Eye (tissue), 1 donor: ENCODE measurements around the gene ZC3HAV1.
A peak's percentile ranks its signal among the peaks of the same experiment; 100 is the strongest.
"Not testable (repeated sequence)": the region's sequence is repeated elsewhere in the genome, so short reads cannot be mapped to it uniquely, and the experiment has no call there.

ENCODE experiments used
- DNase-seq: peaks from one replicate; pipeline ENCODE4 v3.0.0-alpha.2; 2015

Gene ZC3HAV1

GRCh38 chr7:139109188-139109982 lies at the start of gene ZC3HAV1:
ZC3HAV1 (minus strand) TSS chr7:139109720; CDS start chr7:139109331, 389 bp downstream.
- DNase-seq, result peak; percentile 86

GRCh38 chr7:139153832-139154231 lies 44.3 kb upstream of the ZC3HAV1 start:
- no peak for DNase-seq

GRCh38 chr7:139152149-139152548 lies 42.6 kb upstream of the ZC3HAV1 start:
- no peak for DNase-seq

GRCh38 chr7:139139150-139139549 lies 29.6 kb upstream of the ZC3HAV1 start:
- no peak for DNase-seq

- peak; percentile 96 for DNase-seq
Measured at GRCh38 chr7:139133335-139134139, 24.0 kb upstream of the ZC3HAV1 start.

- DNase-seq, result no peak
Measured at GRCh38 chr7:139132887-139133286, 23.4 kb upstream of the ZC3HAV1 start.

GRCh38 chr7:139131601-139132041 lies 22.1 kb upstream of the ZC3HAV1 start:
- DNase-seq, result no peak

- not testable (repeated sequence) for DNase-seq
Measured at GRCh38 chr7:139129814-139130213, 20.3 kb upstream of the ZC3HAV1 start.

- no peak for DNase-seq
Measured at GRCh38 chr7:139127648-139128047, 18.1 kb upstream of the ZC3HAV1 start.

GRCh38 chr7:139125657-139126056 lies 16.1 kb upstream of the ZC3HAV1 start:
- no peak for DNase-seq

- DNase-seq, result not testable (repeated sequence)
Measured at GRCh38 chr7:139124995-139125394, 15.5 kb upstream of the ZC3HAV1 start.

- no peak for DNase-seq
Measured at GRCh38 chr7:139124084-139124914, 14.8 kb upstream of the ZC3HAV1 start.

- DNase-seq, result no peak
Measured at GRCh38 chr7:139119486-139119849, 9.9 kb upstream of the ZC3HAV1 start.

- no peak for DNase-seq
Measured at GRCh38 chr7:139118805-139119485, 9.4 kb upstream of the ZC3HAV1 start.

GRCh38 chr7:139118234-139118804 lies 8.8 kb upstream of the ZC3HAV1 start:
- DNase-seq, result no peak

GRCh38 chr7:139117599-139118233 lies 8.2 kb upstream of the ZC3HAV1 start:
- no peak for DNase-seq

GRCh38 chr7:139116999-139117398 lies 7.5 kb upstream of the ZC3HAV1 start:
- DNase-seq, result no peak

- no peak for DNase-seq
Measured at GRCh38 chr7:139115104-139115503, 5.6 kb upstream of the ZC3HAV1 start.

GRCh38 chr7:139114585-139114984 lies 5.1 kb upstream of the ZC3HAV1 start:
- no peak for DNase-seq

- no peak for DNase-seq
Measured at GRCh38 chr7:139114018-139114417, 4.5 kb upstream of the ZC3HAV1 start.

- DNase-seq, result no peak
Measured at GRCh38 chr7:139112741-139113250, 3.3 kb upstream of the ZC3HAV1 start.
